HG03103 (cell line): ENCODE data around the gene CHST9.
"Not testable (repeated sequence)": the region's sequence is repeated elsewhere in the genome, so short reads cannot be mapped to it uniquely, and the experiment has no call there.

ENCODE experiments used
- ATAC-seq: cut with Tn5 transposase; IDR thresholded peaks from one replicate; pipeline ENCODE4 v1.9.1; 2021; ENCODE audit warnings: low read depth; ENCODE audit not compliant: unreplicated experiment

The CHST9 gene, protein sequence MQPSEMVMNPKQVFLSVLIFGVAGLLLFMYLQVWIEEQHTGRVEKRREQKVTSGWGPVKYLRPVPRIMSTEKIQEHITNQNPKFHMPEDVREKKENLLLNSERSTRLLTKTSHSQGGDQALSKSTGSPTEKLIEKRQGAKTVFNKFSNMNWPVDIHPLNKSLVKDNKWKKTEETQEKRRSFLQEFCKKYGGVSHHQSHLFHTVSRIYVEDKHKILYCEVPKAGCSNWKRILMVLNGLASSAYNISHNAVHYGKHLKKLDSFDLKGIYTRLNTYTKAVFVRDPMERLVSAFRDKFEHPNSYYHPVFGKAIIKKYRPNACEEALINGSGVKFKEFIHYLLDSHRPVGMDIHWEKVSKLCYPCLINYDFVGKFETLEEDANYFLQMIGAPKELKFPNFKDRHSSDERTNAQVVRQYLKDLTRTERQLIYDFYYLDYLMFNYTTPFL

DNA sequence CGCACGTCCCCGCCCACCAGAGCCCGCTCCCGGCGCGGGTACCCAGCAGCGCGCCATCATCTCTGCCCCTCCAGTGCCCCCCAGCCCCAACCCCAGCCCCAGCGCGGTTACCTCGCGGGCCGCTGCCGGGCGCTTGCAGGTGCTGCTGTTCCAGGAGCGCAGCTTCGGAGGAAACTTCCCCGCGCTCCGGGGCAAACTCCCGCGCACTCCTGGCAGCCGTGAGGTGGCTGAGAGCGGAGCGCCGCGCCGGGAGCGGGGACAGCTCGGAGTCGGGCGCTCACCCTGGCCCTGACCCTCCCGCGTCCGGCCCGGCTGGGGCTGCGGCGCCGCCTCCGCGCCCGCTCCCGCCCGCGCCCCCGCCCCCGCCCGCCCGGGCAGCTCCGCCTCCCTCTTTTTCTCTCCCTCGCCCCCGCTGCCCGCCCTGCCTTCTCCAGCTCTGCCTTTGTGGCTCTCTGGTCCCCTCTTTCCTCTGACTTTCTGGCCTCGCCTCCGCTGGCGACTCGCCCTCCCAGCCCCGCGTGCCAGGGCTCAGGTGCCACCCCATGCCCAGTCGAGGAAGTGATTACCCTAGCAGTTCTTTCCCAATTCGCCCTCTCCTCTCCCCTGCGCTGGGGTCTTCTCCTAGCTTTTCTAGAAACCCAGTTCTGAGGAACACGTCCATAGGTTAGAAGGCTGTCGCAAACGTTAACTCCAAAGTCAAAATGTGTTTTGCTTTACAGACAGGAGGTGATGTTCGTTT lies at the start of gene CHST9:
Gene CHST9 (minus strand): TSS at position 284 of the 739 bp plus-strand sequence. CDS start 42,499 bp downstream, outside the sequence.
- ATAC-seq, result no peak

DNA sequence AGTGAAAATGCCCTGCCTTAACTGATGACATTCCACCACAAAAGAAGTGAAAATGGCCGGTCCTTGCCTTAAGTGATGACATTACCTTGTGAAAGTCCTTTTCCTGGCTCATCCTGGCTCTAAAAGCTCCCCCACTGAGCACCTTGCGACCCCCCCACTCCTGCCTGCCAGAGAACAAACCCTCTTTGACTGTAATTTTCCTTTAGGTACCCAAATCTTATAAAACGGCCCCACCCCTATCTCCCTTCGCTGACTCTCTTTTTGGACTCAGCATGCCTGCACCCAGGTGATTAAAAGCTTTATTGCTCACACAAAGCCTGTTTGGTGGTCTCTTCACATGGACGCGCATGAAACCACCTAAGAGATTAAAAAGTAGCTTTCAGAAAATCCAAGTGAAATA lies 47.2 kb upstream of the CHST9 start:
- not testable (repeated sequence) for ATAC-seq

DNA sequence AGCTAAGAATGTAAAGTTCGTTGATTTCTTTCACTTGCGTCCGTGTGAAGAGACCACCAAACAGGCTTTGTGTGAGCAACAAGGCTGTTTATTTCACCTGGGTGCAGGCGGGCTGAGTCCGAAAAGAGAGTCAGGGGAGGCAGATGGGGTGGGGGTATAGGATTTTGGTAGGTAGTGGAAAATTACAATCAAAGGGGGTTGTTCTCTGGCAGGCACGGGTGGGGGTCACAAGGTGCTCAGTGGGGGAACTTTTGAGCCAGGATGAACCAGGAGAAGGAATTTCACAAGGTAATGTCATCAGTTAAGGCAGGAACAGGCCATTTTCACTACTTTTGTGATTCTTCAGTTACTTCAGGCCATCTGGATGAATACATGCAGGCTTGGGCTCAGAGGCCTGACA lies 46.6 kb upstream of the CHST9 start:
- not testable (repeated sequence) for ATAC-seq

DNA sequence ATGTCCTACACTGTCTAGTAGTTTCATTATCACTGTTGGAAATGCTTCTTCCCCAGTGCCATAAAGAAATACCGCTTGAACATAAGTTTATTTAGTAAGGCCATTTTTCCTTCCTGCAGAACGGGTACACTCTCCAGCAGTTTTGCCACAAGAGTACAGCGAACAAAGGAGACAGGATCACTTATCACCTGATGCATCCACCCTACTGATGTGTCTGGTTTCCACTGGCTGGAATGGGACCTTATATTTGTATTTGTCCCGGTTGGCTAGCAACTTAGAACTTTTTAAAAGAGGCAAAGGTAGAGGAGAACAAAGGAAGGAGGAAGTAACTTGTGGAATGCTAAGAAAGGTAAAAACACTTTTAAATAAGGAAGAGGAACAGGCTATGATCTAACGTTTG lies 46.1 kb upstream of the CHST9 start:
- not testable (repeated sequence) for ATAC-seq

- no peak for ATAC-seq
These were observed 42.6 kb upstream of the CHST9 start for GRCh38 chr18:27227721-27228120.

- no peak for ATAC-seq
These were observed 41.5 kb upstream of the CHST9 start for GRCh38 chr18:27226556-27227075.

- no peak for ATAC-seq
These were observed 40.9 kb upstream of the CHST9 start for GRCh38 chr18:27225947-27226481.

DNA sequence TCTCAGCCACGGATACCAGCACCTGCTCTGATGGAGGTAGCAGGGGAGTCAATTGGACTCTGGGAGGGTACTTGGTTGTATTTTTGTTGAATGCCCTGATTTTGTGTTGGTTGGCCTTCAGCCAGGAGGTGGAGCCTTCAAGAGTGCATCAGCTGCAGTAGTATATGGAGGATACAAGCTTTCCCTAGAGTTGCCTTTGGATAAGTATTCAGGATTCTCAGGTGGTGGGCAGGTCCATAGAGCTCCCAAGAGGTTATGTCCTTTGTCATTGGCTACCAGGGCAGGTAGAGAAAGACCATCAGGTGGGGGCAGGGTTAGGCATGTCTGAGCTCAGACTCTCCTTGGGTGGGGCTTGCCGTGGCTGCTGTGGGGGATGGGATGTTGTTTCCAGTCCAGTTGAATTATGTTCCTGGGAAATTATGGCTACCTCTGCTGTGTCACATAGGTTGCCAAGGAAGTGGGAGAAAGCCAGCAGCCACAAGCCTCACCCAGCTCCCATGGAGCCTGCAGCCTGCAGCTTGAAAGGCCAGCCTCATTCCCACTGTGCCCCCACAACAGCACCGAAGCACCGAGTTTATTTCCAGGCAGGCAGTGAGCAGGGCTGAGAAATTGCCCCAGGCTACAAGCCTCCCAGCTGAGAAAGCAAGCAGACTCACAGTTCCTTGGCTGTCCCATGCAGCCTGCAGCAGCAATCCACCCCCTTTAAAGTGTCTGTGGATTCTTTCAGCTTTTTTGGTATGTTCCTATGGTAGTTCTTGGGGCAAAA lies 38.6 kb upstream of the CHST9 start:
- ATAC-seq, result no peak

GRCh38 chr18:27214831-27215230 lies 29.7 kb upstream of the CHST9 start:
- ATAC-seq, result no peak

DNA sequence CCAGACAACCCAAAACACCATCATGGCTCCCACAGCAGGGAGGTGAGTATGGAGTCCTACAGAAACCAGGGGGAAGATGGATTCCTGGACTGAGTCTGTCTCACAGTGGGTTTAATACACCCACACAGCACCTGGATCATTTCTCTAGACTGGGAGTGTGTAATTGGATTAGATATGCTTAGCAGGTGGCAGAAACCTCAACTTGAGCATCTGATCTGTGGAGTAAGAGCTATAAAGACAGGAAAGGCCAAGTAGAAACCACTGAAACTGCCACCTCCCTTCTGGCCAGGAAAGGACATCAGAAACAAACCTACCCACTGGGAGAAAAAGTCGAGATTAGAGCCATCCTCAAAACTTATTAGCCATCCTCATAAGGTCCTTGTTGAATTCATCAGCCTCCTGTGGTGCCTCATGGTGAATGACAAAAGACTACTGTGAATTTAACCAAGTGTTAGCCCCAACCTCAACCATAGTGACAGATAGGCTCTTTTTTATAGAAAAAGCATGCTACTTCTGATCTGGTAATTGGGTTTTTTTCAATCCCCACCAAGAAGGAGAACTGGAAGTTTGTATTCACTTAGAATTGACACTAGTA lies 28.1 kb upstream of the CHST9 start:
- ATAC-seq, result no peak

GRCh38 chr18:27211569-27211968 lies 26.5 kb upstream of the CHST9 start:
- ATAC-seq, result no peak

DNA sequence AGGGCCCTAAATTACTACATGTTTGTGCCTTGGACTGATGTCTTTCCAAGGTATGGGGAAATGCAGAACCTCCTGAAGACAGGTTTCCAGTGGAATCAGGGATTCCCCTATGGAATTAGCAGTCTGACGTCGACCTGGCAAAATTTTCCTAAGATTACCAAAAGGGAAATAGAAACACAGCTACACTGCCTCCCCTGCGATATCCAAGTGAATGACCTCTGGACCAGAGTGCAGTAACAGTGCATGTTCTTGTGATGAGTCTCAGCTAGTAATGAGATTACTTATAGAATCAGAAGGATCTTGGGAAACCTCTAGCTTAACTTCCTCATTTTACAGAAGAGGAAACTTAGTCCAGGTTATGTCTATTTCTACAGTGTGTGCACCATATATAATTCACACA lies 21.3 kb upstream of the CHST9 start:
- ATAC-seq, result no peak

DNA sequence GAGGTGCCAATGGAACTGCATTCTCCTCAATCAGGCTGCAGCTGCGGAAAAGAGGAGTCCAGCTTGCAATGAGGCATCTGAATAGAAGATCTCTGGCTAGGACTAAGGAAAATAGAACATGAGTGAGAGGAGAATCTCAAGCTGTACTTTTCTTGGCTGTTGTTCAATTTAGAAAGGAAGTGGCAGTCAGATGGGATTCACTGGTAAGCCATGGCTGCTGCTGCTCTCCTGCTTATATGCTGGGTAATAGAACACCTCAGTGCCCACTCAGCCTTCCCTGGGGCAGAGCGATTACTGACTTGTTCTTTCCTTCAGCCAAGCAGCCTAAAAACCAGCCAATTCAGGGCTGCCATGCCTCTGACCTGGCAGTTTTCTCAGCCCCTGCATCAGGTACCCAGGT lies 17.6 kb upstream of the CHST9 start:
- no peak for ATAC-seq

- no peak for ATAC-seq
These were observed 12.9 kb upstream of the CHST9 start for GRCh38 chr18:27198036-27198435.

DNA sequence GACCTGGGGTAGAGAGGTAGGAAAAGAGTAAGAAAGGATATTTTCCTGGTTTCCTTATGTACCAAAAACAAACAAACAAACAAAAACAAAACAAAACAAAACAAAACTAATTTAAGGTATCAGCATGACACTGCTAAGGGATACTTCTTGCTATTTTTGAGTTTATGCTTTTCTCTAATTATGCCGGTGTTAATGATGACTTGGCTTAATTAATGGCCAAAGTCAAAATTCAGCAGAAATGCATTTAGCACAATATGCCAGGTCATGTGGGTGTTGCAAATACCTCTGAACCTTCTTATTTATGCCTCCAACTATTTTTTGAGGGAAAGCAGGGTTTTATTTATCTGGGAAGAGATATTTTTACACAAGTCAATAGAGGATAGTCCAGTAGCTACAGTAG lies 3.2 kb upstream of the CHST9 start:
- no peak for ATAC-seq

DNA sequence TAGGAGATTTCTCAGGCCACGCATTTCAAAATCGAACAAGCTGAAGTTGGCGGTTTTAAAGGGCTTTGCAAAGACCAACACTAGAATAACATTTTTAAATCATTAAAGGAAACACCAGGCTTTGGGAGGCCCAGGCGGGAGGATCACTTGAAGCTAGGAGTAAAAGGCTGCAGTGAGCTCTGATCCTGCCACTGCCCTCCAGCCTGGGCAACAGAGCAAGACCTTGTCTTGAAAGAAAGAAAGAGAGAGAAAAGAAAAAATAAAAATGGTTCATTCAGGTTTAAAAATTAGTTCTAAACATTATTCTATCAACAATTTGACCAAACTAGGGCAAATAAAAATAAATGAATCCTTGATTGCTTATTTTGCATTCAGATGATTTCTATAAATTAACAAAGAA lies 789 bp upstream of the CHST9 start:
- ATAC-seq, result no peak

GRCh38 chr18:27184115-27185024 lies 738 bp downstream of the CHST9 start:
- ATAC-seq, result no peak

DNA sequence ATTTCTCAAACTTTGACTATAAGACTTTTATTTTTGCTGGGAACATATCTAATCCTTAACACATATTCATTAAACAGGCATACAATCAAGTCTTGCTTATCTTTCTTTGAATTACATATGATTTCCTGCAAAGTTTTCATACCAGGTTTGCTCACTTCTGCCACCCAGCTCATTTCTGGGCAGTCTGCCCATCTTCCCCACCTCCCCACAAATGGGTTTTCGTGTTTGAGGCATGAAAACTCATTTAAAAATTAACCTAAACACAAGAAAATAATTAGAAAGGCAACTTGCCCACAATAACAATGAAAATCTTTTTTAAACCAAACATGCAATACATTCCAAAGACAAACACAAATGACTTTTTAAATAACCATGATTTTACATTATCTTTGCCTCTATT lies 3.4 kb downstream of the CHST9 start:
- no peak for ATAC-seq

DNA sequence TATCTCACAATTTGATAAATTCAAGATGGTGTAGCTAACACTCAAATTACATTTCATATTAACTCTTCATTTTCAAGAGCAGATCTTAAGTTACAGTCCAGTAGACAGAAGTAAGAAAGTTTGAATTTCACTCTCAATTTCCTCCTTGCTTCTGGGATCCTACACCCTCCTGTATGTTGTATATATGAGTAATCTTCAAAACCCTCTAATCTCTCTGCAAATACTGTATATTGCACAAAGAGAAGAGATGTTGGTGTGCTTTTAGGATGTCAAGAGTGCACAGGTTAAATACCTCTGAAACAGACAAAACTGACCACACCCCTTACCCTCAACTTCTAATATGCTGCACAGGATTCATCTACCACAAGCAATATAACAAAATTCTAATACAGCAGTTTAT lies 6.7 kb downstream of the CHST9 start:
- ATAC-seq, result no peak
